B cell (primary cell): ENCODE results near the gene NMNAT2. TPM values are rescaled to one million over a fixed set of nuclear protein-coding genes. Genes with fewer than 3 reads are reported as not detected.

Source experiments
- ATAC-seq: fragments of 200-7000 bp; cut with Tn5 transposase; one replicate; pipeline ENCODE4 v1.10.0; 2021; ENCODE audit warnings: low read depth, mild to moderate bottlenecking, moderate number of reproducible peaks, moderate library complexity
- CTCF ChIA-PET: fragments of 350-600 bp; sonication (Branson Sonifier 250); formaldehyde crosslinking; loops from one replicate; lab custom pipeline; 2021; ENCODE audit warnings: antibody characterized with exemption, inconsistent platforms; lab: Charles Lee
- POLR2A ChIA-PET: fragments of 350-600 bp; sonication (Branson Sonifier 250); formaldehyde crosslinking; loops from one replicate; lab custom pipeline; 2021; ENCODE audit warnings: antibody characterized with exemption; lab: Charles Lee
- DNase-seq: peaks from one replicate; pipeline ENCODE4 v3.0.0; 2013
- H2AFZ ChIP-seq: 2 replicates; pipeline ENCODE4 v1.6.1; 2012; ENCODE audit warnings: mild to moderate bottlenecking, low read depth, low read length; ENCODE audit not compliant: insufficient read depth, poor library complexity, severe bottlenecking
- H3K27ac ChIP-seq, 2 donors: 1 replicate in 1 of 2; 2 replicates in 1 of 2; pipeline ENCODE4 v1.5.1; 2012 to 2013; ENCODE audit warnings: low read length in 2 of 2, mild to moderate bottlenecking in 2 of 2, moderate library complexity in 1 of 2
- H3K27me3 ChIP-seq, 4 experiments: fragments of 200-600 bp in 1 of 4; sonication (generic) in 1 of 4; replicated peaks in 1 of 4; 1 replicate in 2 of 4; 2 replicates in 2 of 4; pipeline versions ENCODE4 v1.6.1 to v1.7.0; 2013 to 2016; ENCODE audit warnings: low read length in 3 of 4, mild to moderate bottlenecking in 2 of 4, mixed read lengths in 1 of 4, moderate library complexity in 1 of 4; ENCODE audit not compliant: insufficient read depth in 4 of 4, control insufficient read depth in 3 of 4; ENCODE audit errors: control extremely low read depth in 1 of 4
- H3K36me3 ChIP-seq, 2 experiments: replicated peaks in 1 of 2; 1 replicate in 1 of 2; 2 replicates in 1 of 2; pipeline versions ENCODE4 v1.6.1 to v1.7.1; 2013; ENCODE audit warnings: low read length in 1 of 2; ENCODE audit not compliant: insufficient read depth in 2 of 2, control insufficient read depth in 1 of 2; ENCODE audit errors: control extremely low read depth in 1 of 2, extremely low read depth in 1 of 2
- H3K4me1 ChIP-seq, 2 donors: fragments of 200-600 bp in 1 of 2; sonication (generic) in 1 of 2; 1 replicate in 1 of 2; 2 replicates in 1 of 2; pipeline versions ENCODE4 v1.5.1 to v1.6.1; 2013 to 2017; ENCODE audit warnings: low read length in 2 of 2; ENCODE audit not compliant: control insufficient read depth in 2 of 2, insufficient read depth in 2 of 2
- H3K4me2 ChIP-seq: replicated peaks from 2 replicates; pipeline ENCODE3; 2012; ENCODE audit warnings: mild to moderate bottlenecking, low read depth, low read length; ENCODE audit not compliant: poor library complexity, severe bottlenecking
- H3K4me3 ChIP-seq, 5 experiments: fragments of 200-600 bp in 1 of 5; sonication (generic) in 1 of 5; 1 replicate in 3 of 5; 2 replicates in 2 of 5; pipeline versions ENCODE4 v1.5.1 to v1.7.0; 2011 to 2016; ENCODE audit warnings: low read length in 4 of 5, mild to moderate bottlenecking in 4 of 5, low read depth in 2 of 5, control low read depth in 1 of 5, moderate library complexity in 1 of 5; ENCODE audit not compliant: insufficient read depth in 1 of 5; ENCODE audit errors: control extremely low read depth in 1 of 5, extremely low read depth in 1 of 5
- H3K79me2 ChIP-seq: fragments of 200-600 bp; sonication (generic); one replicate; pipeline ENCODE4 v1.6.0; 2016; ENCODE audit warnings: low read length; ENCODE audit not compliant: control insufficient read depth, insufficient read depth
- H3K9ac ChIP-seq: fragments of 200-600 bp; sonication (generic); 2 replicates; pipeline ENCODE4 v1.6.1; 2017; ENCODE audit warnings: mild to moderate bottlenecking, low read length, moderate library complexity
- H3K9me3 ChIP-seq, 3 donors: one replicate each; pipeline versions ENCODE4 v1.6.1 to v1.7.1; 2013; ENCODE audit warnings: low read length in 2 of 3; ENCODE audit not compliant: control insufficient read depth in 2 of 3, insufficient read depth in 1 of 3; ENCODE audit errors: control extremely low read depth in 1 of 3
- H4K20me1 ChIP-seq: 2 replicates; pipeline ENCODE4 v1.6.0; 2012; ENCODE audit warnings: mild to moderate bottlenecking, low read length; ENCODE audit not compliant: insufficient read depth, control insufficient read depth, poor library complexity, severe bottlenecking
- H3K27ac Mint-ChIP-seq: one replicate; pipeline ENCODE4 v1.8.0; 2021; ENCODE audit warnings: mixed read lengths
- H3K27me3 Mint-ChIP-seq: one replicate; pipeline ENCODE4 v1.8.0; 2021; ENCODE audit warnings: mixed read lengths
- H3K4me1 Mint-ChIP-seq: one replicate; pipeline ENCODE4 v1.8.0; 2021; ENCODE audit warnings: mixed read lengths
- H3K4me3 Mint-ChIP-seq: one replicate; pipeline ENCODE4 v1.8.0; 2021; ENCODE audit warnings: mixed read lengths
- H3K9me3 Mint-ChIP-seq: one replicate; pipeline ENCODE4 v1.8.0; 2022; ENCODE audit warnings: mixed read lengths; ENCODE audit not compliant: insufficient read depth
- EZH2 ChIP-seq: IDR thresholded peaks from 2 replicates; pipeline ENCODE4 v1.6.1; 2012; ENCODE audit warnings: borderline replicate concordance, low read depth, mild to moderate bottlenecking, moderate library complexity, low read length; ENCODE audit not compliant: insufficient read depth, poor library complexity, severe bottlenecking
- WGBS: methylation state at CpG from one replicate; pipeline ENCODE4 v1.1.5; 2013; ENCODE audit warnings: missing lambda C conversion rate; ENCODE audit not compliant: insufficient coverage; 5-methylcytosine and 5-hydroxymethylcytosine counted together
- intact Hi-C: fragments of 100-400 bp; cut with micrococcal nuclease; formaldehyde crosslinking; loops from one replicate; pipeline ENCODE4 v1.10.0; 2022
- polyA plus RNA-seq: library from polyadenylated mRNA; depleted of rRNA; stranded (reverse); fragments of >200 nt; gene quantifications from 2 replicates; pipeline ENCODE4 v1.2.3, GENCODE V29; 2012
- total RNA-seq, 2 donors: library from RNA; stranded (reverse); fragments of 120-200 nt in 1 of 2; gene quantifications; 1 replicate in 1 of 2; 2 replicates in 1 of 2; pipeline versions ENCODE4 v1.2.3 to v1.2.4, GENCODE V29; 2013 to 2022
- TF ChIP-seq, protein P1 (sequence below): fragments of 200-600 bp; IDR thresholded peaks from one replicate; pipeline ENCODE4 v1.8.0; 2022; ENCODE audit warnings: antibody characterized with exemption, mild to moderate bottlenecking

Gene NMNAT2
- total and polyA plus RNA-seq, 2 donors (not counting 1 experiment from before 2014, with no cell fraction given): not detected

GRCh38 chr1:183461350-183461749, 43.2 kb upstream of the NMNAT2 start:
- ATAC-seq (no peak), DNase-seq (no peak)
- H3K9me3 Mint-ChIP-seq: no peaks in the 10 kb centered on the region
- no peak overlapping the region for H3K9ac ChIP-seq
- H3K4me1 ChIP-seq: peaks cover 0 to 4% of the 10 kb centered on the region in 2 donors
- intact Hi-C loops: no loop called here
- CTCF ChIA-PET: no interaction called here
- H2AFZ ChIP-seq: no peak overlapping the region
- no peaks in the 10 kb centered on the region for H3K79me2 ChIP-seq
- POLR2A ChIA-PET: no interaction called here
- H3K36me3 ChIP-seq: no peaks in the 10 kb centered on the region
- H3K4me2 ChIP-seq: no peak overlapping the region
- TF ChIP-seq, protein P1, sequence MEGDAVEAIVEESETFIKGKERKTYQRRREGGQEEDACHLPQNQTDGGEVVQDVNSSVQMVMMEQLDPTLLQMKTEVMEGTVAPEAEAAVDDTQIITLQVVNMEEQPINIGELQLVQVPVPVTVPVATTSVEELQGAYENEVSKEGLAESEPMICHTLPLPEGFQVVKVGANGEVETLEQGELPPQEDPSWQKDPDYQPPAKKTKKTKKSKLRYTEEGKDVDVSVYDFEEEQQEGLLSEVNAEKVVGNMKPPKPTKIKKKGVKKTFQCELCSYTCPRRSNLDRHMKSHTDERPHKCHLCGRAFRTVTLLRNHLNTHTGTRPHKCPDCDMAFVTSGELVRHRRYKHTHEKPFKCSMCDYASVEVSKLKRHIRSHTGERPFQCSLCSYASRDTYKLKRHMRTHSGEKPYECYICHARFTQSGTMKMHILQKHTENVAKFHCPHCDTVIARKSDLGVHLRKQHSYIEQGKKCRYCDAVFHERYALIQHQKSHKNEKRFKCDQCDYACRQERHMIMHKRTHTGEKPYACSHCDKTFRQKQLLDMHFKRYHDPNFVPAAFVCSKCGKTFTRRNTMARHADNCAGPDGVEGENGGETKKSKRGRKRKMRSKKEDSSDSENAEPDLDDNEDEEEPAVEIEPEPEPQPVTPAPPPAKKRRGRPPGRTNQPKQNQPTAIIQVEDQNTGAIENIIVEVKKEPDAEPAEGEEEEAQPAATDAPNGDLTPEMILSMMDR: no peak
- TF ChIP-seq EZH2: no peak
- H3K27me3 Mint-ChIP-seq: peaks cover 29% of the 10 kb centered on the region
- no peak overlapping the region for H3K4me3 ChIP-seq
- peaks cover 0 to 12% (median 8%) of the 10 kb centered on the region in 4 experiments for H3K27me3 ChIP-seq
- H3K4me1 Mint-ChIP-seq: no peaks in the 10 kb centered on the region
- H3K9me3 ChIP-seq: no peaks in the 10 kb centered on the region
- no peak overlapping the region for H3K27ac Mint-ChIP-seq
- no peak overlapping the region for H3K27ac ChIP-seq
- H4K20me1 ChIP-seq: no peaks in the 10 kb centered on the region
- H3K4me3 Mint-ChIP-seq: no peak overlapping the region
- no CpG with 5 or more reads among the region's 1 CpG for WGBS

- Mint-ChIP-seq H3K27me3 (peaks cover 29% of the 10 kb centered on the region), H3K9me3 (no peaks in the 10 kb centered on the region), H3K27ac (no peak overlapping the region), H3K4me1 (no peaks in the 10 kb centered on the region), H3K4me3 (no peak overlapping the region)
- TF ChIP-seq, protein P1: no peak
- no peak for TF ChIP-seq EZH2
- intact Hi-C loops: no loop called here
- Histone ChIP-seq H3K27me3 (peaks cover 0 to 12% (median 8%) of the 10 kb centered on the region in 4 experiments), H3K4me1 (peaks cover 0 to 4% of the 10 kb centered on the region in 2 donors), H4K20me1 (no peaks in the 10 kb centered on the region), H3K4me2 (no peak overlapping the region), H2AFZ (no peak overlapping the region), H3K27ac (no peak overlapping the region), H3K9ac (no peak overlapping the region), H3K36me3 (no peaks in the 10 kb centered on the region), H3K4me3 (no peak overlapping the region), H3K79me2 (no peaks in the 10 kb centered on the region), H3K9me3 (no peaks in the 10 kb centered on the region)
- CTCF ChIA-PET: no interaction called here
- ATAC-seq (no peak), DNase-seq (no peak)
- no CpG with 5 or more reads among the region's 2 CpGs for WGBS
- POLR2A ChIA-PET: no interaction called here
Measured at GRCh38 chr1:183460596-183460995, 42.4 kb upstream of the NMNAT2 start.
